PC-9 (cell line): Measurements from ENCODE around the gene MAP2K5. TPM values are rescaled to one million over a fixed set of nuclear protein-coding genes. Genes with fewer than 3 reads are reported as not detected.

ENCODE experiments used
- BruUV-seq: library from RNA; stranded (reverse); fragments of 400-500 nt; replicated peaks from 2 replicates; lab custom pipeline; 2021; lab: Mats Ljungman, UMichigan
- CTCF ChIA-PET: fragments of 300-600 bp; sonication (Branson Sonifier 250); formaldehyde crosslinking; loops from one replicate; lab custom pipeline; 2022; ENCODE audit warnings: antibody characterized with exemption; lab: Charles Lee
- POLR2A ChIA-PET: fragments of 300-600 bp; sonication (Branson Sonifier 250); formaldehyde crosslinking; loops from one replicate; lab custom pipeline; 2022; ENCODE audit warnings: antibody characterized with exemption; ENCODE audit not compliant: unreplicated experiment; lab: Charles Lee
- DNase-seq, 2 experiments: peaks; one replicate each; pipeline versions ENCODE4 v3.0.0 to v3.0.0-alpha.2; 2015 to 2022; ENCODE audit warnings: mixed read lengths in 1 of 2
- H2AFZ ChIP-seq: fragments of 200-600 bp; sonication (generic); 2 replicates; pipeline ENCODE4 v1.8.1; 2017; ENCODE audit warnings: antibody characterized with exemption
- H3F3A ChIP-seq: fragments of 200-600 bp; sonication (generic); 2 replicates; pipeline ENCODE4 v1.8.1; 2017; ENCODE audit warnings: antibody characterized with exemption, mild to moderate bottlenecking, low read depth; ENCODE audit not compliant: insufficient read depth
- H3K27ac ChIP-seq: fragments of 200-600 bp; sonication (generic); 2 replicates; pipeline ENCODE4 v1.6.1; 2016; ENCODE audit warnings: mixed run types
- H3K27me3 ChIP-seq: fragments of 200-600 bp; sonication (generic); 2 replicates; pipeline ENCODE4 v1.6.1; 2016; ENCODE audit warnings: low read depth, mixed run types; ENCODE audit not compliant: insufficient read depth
- H3K36me3 ChIP-seq: fragments of 200-600 bp; sonication (generic); 2 replicates; pipeline ENCODE4 v1.6.1; 2016; ENCODE audit warnings: low read depth, mixed run types
- H3K4me1 ChIP-seq: fragments of 200-600 bp; sonication (generic); replicated peaks from 2 replicates; pipeline ENCODE4 v1.6.1; 2016; ENCODE audit warnings: mixed run types; ENCODE audit not compliant: insufficient read depth
- H3K4me2 ChIP-seq: fragments of 200-600 bp; sonication (generic); 2 replicates; pipeline ENCODE4 v1.6.1; 2017; ENCODE audit warnings: mixed run types
- H3K4me3 ChIP-seq: fragments of 200-600 bp; sonication (generic); 2 replicates; pipeline ENCODE4 v1.6.1; 2016; ENCODE audit warnings: mixed run types
- H3K79me2 ChIP-seq: fragments of 200-600 bp; sonication (generic); 2 replicates; pipeline ENCODE4 v1.6.1; 2017; ENCODE audit warnings: low read depth, mixed run types
- H3K9me2 ChIP-seq: fragments of 200-600 bp; sonication (generic); 2 replicates; pipeline ENCODE4 v1.8.1; 2017; ENCODE audit warnings: mild to moderate bottlenecking; ENCODE audit not compliant: insufficient read depth
- H3K9me3 ChIP-seq: fragments of 200-600 bp; sonication (generic); 2 replicates; pipeline ENCODE4 v1.8.1; 2016; ENCODE audit warnings: low read depth; ENCODE audit not compliant: insufficient read depth
- H4K20me1 ChIP-seq: fragments of 200-600 bp; sonication (generic); 2 replicates; pipeline ENCODE4 v1.8.1; 2017; ENCODE audit not compliant: insufficient read depth
- EZH2 ChIP-seq: fragments of 200-600 bp; sonication (generic); IDR thresholded peaks from 2 replicates; pipeline ENCODE4 v1.8.0; 2017; ENCODE audit warnings: antibody characterized with exemption, low read depth
- intact Hi-C: fragments of 100-400 bp; cut with micrococcal nuclease; formaldehyde crosslinking; loops from one replicate; pipeline ENCODE4 v1.10.0; 2022; ENCODE audit not compliant: unreplicated experiment
- total RNA-seq: library from RNA; stranded (reverse); gene quantifications from 2 replicates; pipeline ENCODE4 v1.2.3, GENCODE V29; 2021
- TF ChIP-seq, protein P1 (sequence below): fragments of 200-600 bp; sonication (generic); conservative IDR thresholded peaks from 2 replicates; pipeline ENCODE4 v1.6.1; 2017; ENCODE audit warnings: mixed run types, antibody characterized with exemption, mild to moderate bottlenecking, moderate library complexity

MAP2K5 gene
- total RNA-seq, 1 experiment from 2014 or later = 26.9 TPM

DNA sequence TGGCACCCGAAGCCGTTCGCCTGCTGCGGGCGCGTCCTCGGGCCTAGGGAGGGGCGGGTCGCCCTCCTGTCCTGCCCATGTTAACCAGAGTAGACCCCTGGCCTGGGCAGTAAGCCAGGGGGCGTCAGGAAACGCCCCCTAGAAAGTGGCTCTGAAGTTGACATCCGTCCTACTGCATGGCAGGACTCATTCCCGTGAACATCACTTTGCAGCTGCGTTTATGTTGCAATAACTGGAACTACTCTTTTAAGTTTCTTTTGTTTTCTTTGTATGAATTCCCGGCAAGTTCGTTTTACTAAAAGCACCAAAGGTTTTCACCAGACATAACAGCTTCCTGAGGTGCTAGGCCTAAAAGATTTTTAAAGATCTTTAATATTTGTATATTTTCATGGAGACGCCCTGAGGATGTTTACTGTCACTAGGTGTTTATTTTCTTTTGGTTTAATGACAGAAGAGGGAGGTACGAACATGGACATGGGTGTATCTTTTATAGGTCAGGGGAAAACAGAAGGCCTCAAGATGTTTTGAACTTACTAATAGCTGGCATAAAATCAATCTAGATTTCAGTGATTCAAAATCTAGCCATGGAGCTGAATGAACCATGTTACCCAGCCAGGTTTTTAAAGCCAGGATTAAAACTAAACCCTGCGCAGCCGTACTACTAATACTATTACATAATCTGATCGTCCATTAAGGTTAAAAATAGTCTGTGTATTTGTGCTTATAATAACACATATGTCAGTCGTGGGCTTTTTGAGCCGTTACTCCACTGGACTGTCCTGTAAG lies 20.5 kb upstream of the MAP2K5 start:
- CTCF ChIA-PET = no interaction called here

DNA sequence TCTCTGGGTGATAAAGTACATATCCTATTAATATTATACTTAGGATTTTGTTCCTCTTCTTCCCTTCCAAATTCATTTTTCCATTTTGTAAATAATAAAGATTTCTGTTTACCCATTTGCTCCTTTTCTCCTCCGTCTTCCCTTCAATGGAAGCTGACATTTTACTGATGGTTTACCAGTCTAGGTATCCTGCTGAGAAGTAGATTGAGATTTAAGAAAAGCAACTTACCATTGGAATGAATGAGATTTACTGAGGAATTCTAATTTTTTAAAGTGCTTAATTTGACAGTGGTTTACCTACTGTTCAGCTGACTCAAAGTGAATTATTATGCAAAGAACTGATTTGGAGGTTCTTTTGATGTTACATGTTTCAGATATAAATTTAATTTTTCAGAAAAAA lies 19.2 kb upstream of the MAP2K5 start:
- no peak overlapping the region for H2AFZ ChIP-seq
- POLR2A ChIA-PET = no interaction called here
- CTCF ChIA-PET = no interaction called here
- DNase-seq = no peak
- no peak for TF ChIP-seq EZH2
- TF ChIP-seq, protein P1, sequence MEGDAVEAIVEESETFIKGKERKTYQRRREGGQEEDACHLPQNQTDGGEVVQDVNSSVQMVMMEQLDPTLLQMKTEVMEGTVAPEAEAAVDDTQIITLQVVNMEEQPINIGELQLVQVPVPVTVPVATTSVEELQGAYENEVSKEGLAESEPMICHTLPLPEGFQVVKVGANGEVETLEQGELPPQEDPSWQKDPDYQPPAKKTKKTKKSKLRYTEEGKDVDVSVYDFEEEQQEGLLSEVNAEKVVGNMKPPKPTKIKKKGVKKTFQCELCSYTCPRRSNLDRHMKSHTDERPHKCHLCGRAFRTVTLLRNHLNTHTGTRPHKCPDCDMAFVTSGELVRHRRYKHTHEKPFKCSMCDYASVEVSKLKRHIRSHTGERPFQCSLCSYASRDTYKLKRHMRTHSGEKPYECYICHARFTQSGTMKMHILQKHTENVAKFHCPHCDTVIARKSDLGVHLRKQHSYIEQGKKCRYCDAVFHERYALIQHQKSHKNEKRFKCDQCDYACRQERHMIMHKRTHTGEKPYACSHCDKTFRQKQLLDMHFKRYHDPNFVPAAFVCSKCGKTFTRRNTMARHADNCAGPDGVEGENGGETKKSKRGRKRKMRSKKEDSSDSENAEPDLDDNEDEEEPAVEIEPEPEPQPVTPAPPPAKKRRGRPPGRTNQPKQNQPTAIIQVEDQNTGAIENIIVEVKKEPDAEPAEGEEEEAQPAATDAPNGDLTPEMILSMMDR = no peak
- H3K4me2 ChIP-seq = peak overlapping the region; percentile 92
- 0 out of 2 replicates have a peak overlapping the region, but pooled peaks have one; percentile 83 for H3K4me3 ChIP-seq
- H3K27ac ChIP-seq = no peak overlapping the region
- 0 out of 2 replicates have a peak, but pooled peaks cover 7% of the 10 kb centered on the region for H3K36me3 ChIP-seq
- intact Hi-C loops = loop anchor here (5.0 kb wide), 1 partner anchor 314 kb away; no protein-coding TSS in a partner anchor
- no TSS peak for BruUV-seq
- H3K9me3 ChIP-seq = no peaks in the 10 kb centered on the region
- no peaks in the 10 kb centered on the region for H3K9me2 ChIP-seq
- H3K27me3 ChIP-seq = no peaks in the 10 kb centered on the region
- peaks cover 17% of the 10 kb centered on the region for H3K4me1 ChIP-seq
- H3K79me2 ChIP-seq = peaks cover 46% of the 10 kb centered on the region
- H3F3A ChIP-seq = peaks cover 25% of the 10 kb centered on the region
- H4K20me1 ChIP-seq = peaks cover 11% of the 10 kb centered on the region

More for the DNA sequence above, 20.5 kb upstream of the MAP2K5 start:
- peaks cover 17% of the 10 kb centered on the region for H3K4me1 ChIP-seq
- no peaks in the 10 kb centered on the region for H3K27me3 ChIP-seq
- TSS peak; percentile 56 for BruUV-seq
- H3F3A ChIP-seq = peaks cover 25% of the 10 kb centered on the region
- POLR2A ChIA-PET = interaction anchor here (0.5 to 1.0 kb wide), 4 partner anchors 9 to 361 kb away, joined by 3 to 6 read pairs (median 5); no protein-coding TSS in a partner anchor
- peak overlapping the region; percentile 83 for H3K4me3 ChIP-seq
- intact Hi-C loops = loop anchor here (5.0 kb wide), 1 partner anchor 315 kb away; no protein-coding TSS in a partner anchor
- H3K9me2 ChIP-seq = no peaks in the 10 kb centered on the region
- DNase-seq = no peak
- H3K4me2 ChIP-seq = peak overlapping the region; percentile 92
- H4K20me1 ChIP-seq = peaks cover 11% of the 10 kb centered on the region
- peak overlapping the region; percentile 84 for H2AFZ ChIP-seq
- no peaks in the 10 kb centered on the region for H3K9me3 ChIP-seq
- peak overlapping the region; percentile 85 for H3K27ac ChIP-seq
- H3K79me2 ChIP-seq = peaks cover 46% of the 10 kb centered on the region
- no peak for TF ChIP-seq EZH2
- TF ChIP-seq, protein P1 = no peak
- H3K36me3 ChIP-seq = 0 out of 2 replicates have a peak, but pooled peaks cover 4% of the 10 kb centered on the region

DNA sequence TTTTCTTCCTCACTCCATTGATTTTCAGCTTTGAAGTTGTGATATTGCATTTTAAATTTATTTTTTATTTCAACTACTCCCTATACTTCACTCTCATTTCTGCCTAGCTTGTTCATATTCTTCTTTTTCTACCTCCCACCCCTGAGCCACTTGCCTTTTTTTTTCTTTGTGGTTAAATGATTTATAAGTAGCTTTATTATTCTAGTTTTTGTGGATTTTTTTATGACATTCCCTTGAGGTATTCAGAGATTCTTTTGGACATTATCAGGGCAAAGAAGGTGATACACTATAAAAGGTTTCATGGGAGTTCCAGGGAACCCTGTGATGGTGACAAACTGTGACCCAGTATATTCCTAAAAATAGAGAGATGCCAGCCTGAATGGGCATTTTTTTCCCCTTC lies 18.3 kb upstream of the MAP2K5 start:
- Histone ChIP-seq H3K4me2 (no peak overlapping the region), H3K27ac (no peak overlapping the region), H3K9me2 (no peaks in the 10 kb centered on the region), H4K20me1 (peaks cover 11% of the 10 kb centered on the region), H3K27me3 (no peaks in the 10 kb centered on the region), H3F3A (peaks cover 25% of the 10 kb centered on the region), H3K4me1 (peaks cover 17% of the 10 kb centered on the region), H3K9me3 (no peaks in the 10 kb centered on the region), H3K79me2 (peaks cover 46% of the 10 kb centered on the region), H3K4me3 (no peak overlapping the region), H2AFZ (no peak overlapping the region), H3K36me3 (0 out of 2 replicates have a peak, but pooled peaks cover 7% of the 10 kb centered on the region)
- POLR2A ChIA-PET = interaction anchor here (0.5 to 0.7 kb wide), 2 partner anchors 9 to 73 kb away, joined by 4 to 6 read pairs; no protein-coding TSS in a partner anchor
- intact Hi-C loops = loop anchor here (5.0 kb wide), 1 partner anchor 313 kb away; no protein-coding TSS in a partner anchor
- CTCF ChIA-PET = no interaction called here
- no peak for DNase-seq
- TF ChIP-seq EZH2 = no peak
- TF ChIP-seq, protein P1 = no peak
- BruUV-seq = no TSS peak
